HepG2 (cell line): Measurements from ENCODE around the gene FABP1. TPM values are rescaled to one million over a fixed set of nuclear protein-coding genes. Genes with fewer than 3 reads are reported as not detected.

Experiments used
- ATF7-NPFF ChIP-seq: sonication (generic); formaldehyde crosslinking; IDR thresholded peaks from 2 replicates; pipeline ENCODE4 v1.8.1; 2023; ENCODE audit warnings: mild to moderate bottlenecking, low read depth, missing genetic modification reagents, moderate library complexity
- KDM6A ChIP-seq: IDR thresholded peaks from 2 replicates; pipeline ENCODE4 v1.6.1; 2016; ENCODE audit warnings: low read depth
- MBD4 ChIP-seq: IDR thresholded peaks from 2 replicates; pipeline ENCODE4 v1.6.1; 2012; ENCODE audit warnings: low read length, inconsistent platforms, borderline replicate concordance
- NONO ChIP-seq, 2 experiments: fragments of 450-650 bp in 1 of 2; sonication (generic) in 1 of 2; formaldehyde crosslinking in 1 of 2; IDR thresholded peaks in 1 of 2; conservative IDR thresholded peaks in 1 of 2; 2 replicates each; pipeline versions ENCODE4 v1.6.1 to v1.8.0; 2017 to 2022; ENCODE audit warnings: mild to moderate bottlenecking in 1 of 2, missing genetic modification reagents in 1 of 2, moderate library complexity in 1 of 2
- SSRP1 ChIP-seq: IDR thresholded peaks from 2 replicates; pipeline ENCODE4 v1.6.1; 2016; ENCODE audit warnings: control low read depth
- TEAD3 ChIP-seq: optimal IDR thresholded peaks from 2 replicates; pipeline ENCODE3; 2016; ENCODE audit warnings: borderline replicate concordance
- ZBTB20 ChIP-seq: sonication (generic); formaldehyde crosslinking; IDR thresholded peaks from 2 replicates; pipeline ENCODE4 v1.8.1; 2023; ENCODE audit warnings: missing genetic modification reagents, low read depth, mild to moderate bottlenecking, borderline replicate concordance
- ZFP36L1 ChIP-seq: sonication (generic); formaldehyde crosslinking; IDR thresholded peaks from 2 replicates; pipeline ENCODE4 v1.8.0; 2022; ENCODE audit warnings: mild to moderate bottlenecking, missing genetic modification reagents, moderate library complexity
- ZNF354B ChIP-seq: sonication (generic); formaldehyde crosslinking; IDR thresholded peaks from 2 replicates; pipeline ENCODE4 v1.8.0; 2022; ENCODE audit warnings: mild to moderate bottlenecking, missing genetic modification reagents
- ZNF501 ChIP-seq: sonication (generic); formaldehyde crosslinking; IDR thresholded peaks from 2 replicates; pipeline ENCODE4 v1.5.1; 2020; ENCODE audit warnings: mild to moderate bottlenecking, moderate library complexity, missing genetic modification reagents
- ZNF574 ChIP-seq: sonication (generic); formaldehyde crosslinking; IDR thresholded peaks from 2 replicates; pipeline ENCODE4 v1.4.0; 2020; ENCODE audit warnings: missing genetic modification reagents
- ZNF614 ChIP-seq: IDR thresholded peaks from 2 replicates; pipeline ENCODE4 v1.6.1; 2018; ENCODE audit warnings: missing biosample characterization, missing genetic modification reagents, inconsistent platforms, borderline replicate concordance
- ZNF816 ChIP-seq: sonication (generic); formaldehyde crosslinking; IDR thresholded peaks from 2 replicates; pipeline ENCODE4 v1.8.0; 2022; ENCODE audit warnings: missing genetic modification reagents, mild to moderate bottlenecking, borderline replicate concordance
- polyA plus RNA-seq, 8 experiments: library from polyadenylated mRNA; depleted of rRNA in 3 of 8; stranded (reverse) in 7 of 8; unstranded in 1 of 8; fragments of >200 nt; fragmentation: Illumina TruSeq in 4 of 8; extraction: Trizol in 4 of 8; gene quantifications; 2 replicates each; pipeline versions ENCODE4 v1.2.1 to v1.2.3, GENCODE V29; 2011 to 2016; ENCODE audit warnings: low read depth in 4 of 8, missing spikeins in 1 of 8, mixed read lengths in 1 of 8; ENCODE audit not compliant: insufficient read depth in 1 of 8
- total RNA-seq, 5 experiments: library from RNA; depleted of rRNA; stranded (reverse); fragments of >200 nt; fragmentation: Illumina TruSeq; extraction: Trizol; gene quantifications; 2 replicates each; pipeline ENCODE4 v1.2.3, GENCODE V29; 2016; ENCODE audit warnings: low read depth in 1 of 5
- TF ChIP-seq, protein P1 (sequence below): sonication (generic); formaldehyde crosslinking; IDR thresholded peaks from 2 replicates; pipeline ENCODE4 v1.4.0; 2020; ENCODE audit warnings: missing genetic modification reagents, borderline replicate concordance
- TF ChIP-seq, protein P2 (sequence below): sonication (generic); formaldehyde crosslinking; IDR thresholded peaks from 2 replicates; pipeline ENCODE4 v1.4.0; 2020; ENCODE audit warnings: missing genetic modification reagents

The FABP1 gene
- total and polyA plus RNA-seq, 2 of the 13 experiments (the other 11 are each of a cell fraction or from before 2014, with no cell fraction given), result 644 to 1,608 TPM

GRCh38 chr2:88123164-88123974 lies 4.5 kb downstream of the FABP1 start (continued):
- TF ChIP-seq ZNF574, result 0 out of 2 replicates have a peak, but pooled peaks have one; percentile 10
- TF ChIP-seq, protein P1, sequence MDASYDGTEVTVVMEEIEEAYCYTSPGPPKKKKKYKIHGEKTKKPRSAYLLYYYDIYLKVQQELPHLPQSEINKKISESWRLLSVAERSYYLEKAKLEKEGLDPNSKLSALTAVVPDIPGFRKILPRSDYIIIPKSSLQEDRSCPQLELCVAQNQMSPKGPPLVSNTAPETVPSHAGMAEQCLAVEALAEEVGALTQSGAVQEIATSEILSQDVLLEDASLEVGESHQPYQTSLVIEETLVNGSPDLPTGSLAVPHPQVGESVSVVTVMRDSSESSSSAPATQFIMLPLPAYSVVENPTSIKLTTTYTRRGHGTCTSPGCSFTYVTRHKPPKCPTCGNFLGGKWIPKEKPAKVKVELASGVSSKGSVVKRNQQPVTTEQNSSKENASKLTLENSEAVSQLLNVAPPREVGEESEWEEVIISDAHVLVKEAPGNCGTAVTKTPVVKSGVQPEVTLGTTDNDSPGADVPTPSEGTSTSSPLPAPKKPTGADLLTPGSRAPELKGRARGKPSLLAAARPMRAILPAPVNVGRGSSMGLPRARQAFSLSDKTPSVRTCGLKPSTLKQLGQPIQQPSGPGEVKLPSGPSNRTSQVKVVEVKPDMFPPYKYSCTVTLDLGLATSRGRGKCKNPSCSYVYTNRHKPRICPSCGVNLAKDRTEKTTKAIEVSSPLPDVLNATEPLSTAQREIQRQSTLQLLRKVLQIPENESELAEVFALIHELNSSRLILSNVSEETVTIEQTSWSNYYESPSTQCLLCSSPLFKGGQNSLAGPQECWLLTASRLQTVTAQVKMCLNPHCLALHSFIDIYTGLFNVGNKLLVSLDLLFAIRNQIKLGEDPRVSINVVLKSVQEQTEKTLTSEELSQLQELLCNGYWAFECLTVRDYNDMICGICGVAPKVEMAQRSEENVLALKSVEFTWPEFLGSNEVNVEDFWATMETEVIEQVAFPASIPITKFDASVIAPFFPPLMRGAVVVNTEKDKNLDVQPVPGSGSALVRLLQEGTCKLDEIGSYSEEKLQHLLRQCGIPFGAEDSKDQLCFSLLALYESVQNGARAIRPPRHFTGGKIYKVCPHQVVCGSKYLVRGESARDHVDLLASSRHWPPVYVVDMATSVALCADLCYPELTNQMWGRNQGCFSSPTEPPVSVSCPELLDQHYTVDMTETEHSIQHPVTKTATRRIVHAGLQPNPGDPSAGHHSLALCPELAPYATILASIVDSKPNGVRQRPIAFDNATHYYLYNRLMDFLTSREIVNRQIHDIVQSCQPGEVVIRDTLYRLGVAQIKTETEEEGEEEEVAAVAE (CRISPR knock-in tag), result no peak
- peak; percentile 38; the same call in 1 of the 2 replicates for TF ChIP-seq SSRP1 (CRISPR knock-in tag)
- TF ChIP-seq NONO (IDR thresholded peaks at IDR 0.05), result no peak
- peak; percentile 65; the same call in 1 of the 2 replicates for TF ChIP-seq NONO (CRISPR knock-in tag; conservative IDR thresholded peaks at IDR 0.05)
- no peak for TF ChIP-seq TEAD3 (CRISPR knock-in tag)
- TF ChIP-seq, protein P2, sequence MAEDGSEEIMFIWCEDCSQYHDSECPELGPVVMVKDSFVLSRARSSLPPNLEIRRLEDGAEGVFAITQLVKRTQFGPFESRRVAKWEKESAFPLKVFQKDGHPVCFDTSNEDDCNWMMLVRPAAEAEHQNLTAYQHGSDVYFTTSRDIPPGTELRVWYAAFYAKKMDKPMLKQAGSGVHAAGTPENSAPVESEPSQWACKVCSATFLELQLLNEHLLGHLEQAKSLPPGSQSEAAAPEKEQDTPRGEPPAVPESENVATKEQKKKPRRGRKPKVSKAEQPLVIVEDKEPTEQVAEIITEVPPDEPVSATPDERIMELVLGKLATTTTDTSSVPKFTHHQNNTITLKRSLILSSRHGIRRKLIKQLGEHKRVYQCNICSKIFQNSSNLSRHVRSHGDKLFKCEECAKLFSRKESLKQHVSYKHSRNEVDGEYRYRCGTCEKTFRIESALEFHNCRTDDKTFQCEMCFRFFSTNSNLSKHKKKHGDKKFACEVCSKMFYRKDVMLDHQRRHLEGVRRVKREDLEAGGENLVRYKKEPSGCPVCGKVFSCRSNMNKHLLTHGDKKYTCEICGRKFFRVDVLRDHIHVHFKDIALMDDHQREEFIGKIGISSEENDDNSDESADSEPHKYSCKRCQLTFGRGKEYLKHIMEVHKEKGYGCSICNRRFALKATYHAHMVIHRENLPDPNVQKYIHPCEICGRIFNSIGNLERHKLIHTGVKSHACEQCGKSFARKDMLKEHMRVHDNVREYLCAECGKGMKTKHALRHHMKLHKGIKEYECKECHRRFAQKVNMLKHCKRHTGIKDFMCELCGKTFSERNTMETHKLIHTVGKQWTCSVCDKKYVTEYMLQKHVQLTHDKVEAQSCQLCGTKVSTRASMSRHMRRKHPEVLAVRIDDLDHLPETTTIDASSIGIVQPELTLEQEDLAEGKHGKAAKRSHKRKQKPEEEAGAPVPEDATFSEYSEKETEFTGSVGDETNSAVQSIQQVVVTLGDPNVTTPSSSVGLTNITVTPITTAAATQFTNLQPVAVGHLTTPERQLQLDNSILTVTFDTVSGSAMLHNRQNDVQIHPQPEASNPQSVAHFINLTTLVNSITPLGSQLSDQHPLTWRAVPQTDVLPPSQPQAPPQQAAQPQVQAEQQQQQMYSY (CRISPR knock-in tag), result no peak
- TF ChIP-seq ZNF501 (CRISPR knock-in tag), result peak; percentile 69; the same call in 1 of the 2 replicates
- TF ChIP-seq ZNF816 (CRISPR knock-in tag), result 0 out of 2 replicates have a peak, but pooled peaks have one; percentile 15
- TF ChIP-seq MBD4, result peak; percentile 76; the same call in 1 of the 2 replicates
- TF ChIP-seq KDM6A (CRISPR knock-in tag), result no peak
- 0 out of 2 replicates have a peak, but pooled peaks have one; percentile 21 for TF ChIP-seq ZFP36L1 (CRISPR knock-in tag)
- TF ChIP-seq ZNF354B (CRISPR knock-in tag), result peak; percentile 16; the same call in 1 of the 2 replicates
- TF ChIP-seq ZNF614 (CRISPR knock-in tag), result no peak
- 0 out of 2 replicates have a peak, but pooled peaks have one; percentile 53 for TF ChIP-seq ATF7-NPFF (CRISPR knock-in tag)
- no peak for TF ChIP-seq ZBTB20 (CRISPR knock-in tag)
